Superior temporal gyrus (tissue), 1 donor: Measurements from ENCODE around the gene CMIP.

Experiments
- DNase-seq: peaks from one replicate; pipeline ENCODE4 v3.0.0-alpha.2; 2016; ENCODE audit errors: extremely low spot score

The CMIP gene

DNA sequence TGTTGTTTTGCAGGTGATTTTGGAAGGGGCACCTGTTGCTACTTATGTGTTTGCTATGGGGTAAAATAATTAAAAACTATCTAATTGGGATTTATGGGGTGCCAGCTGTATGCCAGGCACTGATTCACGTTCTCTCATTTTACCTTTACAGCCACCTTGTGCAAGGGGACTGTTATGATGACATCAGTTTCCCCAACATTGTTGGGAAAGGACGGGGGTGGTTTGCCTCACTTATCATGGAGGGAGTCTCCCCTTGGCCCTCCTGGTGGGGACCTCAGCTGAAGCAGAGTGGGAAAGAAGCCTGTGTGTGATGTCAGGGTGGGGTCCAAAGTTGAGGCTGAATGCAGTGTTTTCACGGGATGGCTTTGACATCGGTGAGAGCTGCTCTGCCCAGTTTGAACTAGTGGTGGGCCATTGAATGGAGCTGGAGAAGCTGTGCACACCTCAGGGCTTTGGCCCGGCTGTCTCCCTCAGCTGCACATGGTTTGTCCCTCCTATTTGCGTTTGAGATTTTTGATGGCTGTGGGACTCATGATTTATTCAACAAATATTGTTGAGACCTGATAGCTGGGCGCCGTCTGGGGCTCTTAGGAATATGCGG, 36.1 kb downstream of the CMIP start:
- DNase-seq, result no peak

DNA sequence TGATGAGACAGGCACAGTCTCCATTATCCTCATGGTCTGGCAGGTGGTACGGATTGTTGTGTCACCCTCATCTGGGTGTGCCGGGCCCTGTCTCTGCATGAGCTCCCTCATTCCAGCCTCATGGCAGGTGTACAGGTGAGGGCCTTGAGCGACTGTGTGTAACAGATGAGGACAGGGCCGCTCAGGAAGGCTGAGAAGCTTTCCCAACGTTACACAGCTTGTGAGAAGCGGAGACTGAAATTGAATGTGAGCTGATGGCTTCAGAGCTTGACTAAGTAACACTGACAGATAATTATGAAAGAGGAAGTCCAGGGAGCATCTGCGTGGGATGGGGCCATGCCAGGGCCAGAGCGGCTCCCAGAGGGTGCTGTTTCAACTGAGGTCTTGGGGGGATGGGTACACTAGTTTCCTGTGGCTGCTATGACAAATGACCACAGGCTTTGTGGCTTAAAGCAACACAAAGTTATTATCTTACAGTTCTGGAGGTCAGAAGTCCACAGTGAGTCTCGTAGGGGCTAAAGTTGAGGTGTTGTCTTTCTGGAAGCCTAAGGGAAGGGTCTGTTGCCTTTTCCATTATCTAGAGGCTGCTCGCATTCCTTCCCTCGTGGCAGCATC, 36.7 kb downstream of the CMIP start:
- no peak for DNase-seq

- no peak for DNase-seq
These were observed 37.9 kb downstream of the CMIP start for GRCh38 chr16:81482329-81483063.

DNA sequence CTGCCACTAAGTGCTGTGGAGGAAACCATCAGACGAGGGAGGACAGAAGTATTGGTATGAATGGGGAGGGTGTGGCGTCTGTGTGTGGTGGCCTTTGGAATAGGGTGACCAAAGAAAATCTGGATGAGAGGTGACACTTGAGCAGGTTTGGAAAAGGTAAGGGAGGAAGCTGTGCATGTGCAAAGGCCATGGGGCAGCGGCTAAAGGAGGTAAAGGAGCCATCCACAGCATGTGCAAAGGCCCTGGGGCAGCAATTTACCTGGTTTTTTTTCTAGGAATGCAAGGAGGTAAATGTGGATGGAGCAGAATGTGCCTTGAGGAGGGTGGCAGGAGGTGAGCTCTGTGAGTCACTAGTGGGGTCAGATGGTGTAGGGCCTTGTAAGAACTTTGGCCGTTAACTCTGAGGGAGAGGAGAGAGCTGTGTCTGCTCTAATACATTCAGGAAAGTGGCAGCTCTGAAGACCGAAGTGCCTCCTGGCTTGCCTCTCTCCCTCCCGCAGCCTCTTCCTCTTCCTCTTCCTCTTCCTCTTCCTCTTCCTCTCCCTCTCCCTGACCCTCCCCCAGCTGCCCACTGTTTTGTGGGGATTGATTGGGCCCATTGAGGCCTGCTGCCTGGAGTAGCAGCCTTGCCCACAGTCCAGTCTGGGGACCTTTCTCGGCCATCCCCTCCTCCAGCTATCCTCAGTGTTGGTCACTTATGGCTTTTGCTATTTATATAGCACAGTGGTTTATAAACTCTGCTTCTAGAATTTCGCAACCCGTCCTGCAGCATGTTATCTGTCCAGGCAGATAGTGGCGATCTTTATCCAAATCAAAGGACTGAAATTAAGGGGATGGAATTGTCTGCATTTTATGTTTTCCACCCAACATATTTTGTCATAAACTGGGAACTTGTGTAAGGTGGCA, 38.7 kb downstream of the CMIP start:
- DNase-seq, result no peak

GRCh38 chr16:81483970-81484595, 39.5 kb downstream of the CMIP start:
- DNase-seq, result no peak

DNA sequence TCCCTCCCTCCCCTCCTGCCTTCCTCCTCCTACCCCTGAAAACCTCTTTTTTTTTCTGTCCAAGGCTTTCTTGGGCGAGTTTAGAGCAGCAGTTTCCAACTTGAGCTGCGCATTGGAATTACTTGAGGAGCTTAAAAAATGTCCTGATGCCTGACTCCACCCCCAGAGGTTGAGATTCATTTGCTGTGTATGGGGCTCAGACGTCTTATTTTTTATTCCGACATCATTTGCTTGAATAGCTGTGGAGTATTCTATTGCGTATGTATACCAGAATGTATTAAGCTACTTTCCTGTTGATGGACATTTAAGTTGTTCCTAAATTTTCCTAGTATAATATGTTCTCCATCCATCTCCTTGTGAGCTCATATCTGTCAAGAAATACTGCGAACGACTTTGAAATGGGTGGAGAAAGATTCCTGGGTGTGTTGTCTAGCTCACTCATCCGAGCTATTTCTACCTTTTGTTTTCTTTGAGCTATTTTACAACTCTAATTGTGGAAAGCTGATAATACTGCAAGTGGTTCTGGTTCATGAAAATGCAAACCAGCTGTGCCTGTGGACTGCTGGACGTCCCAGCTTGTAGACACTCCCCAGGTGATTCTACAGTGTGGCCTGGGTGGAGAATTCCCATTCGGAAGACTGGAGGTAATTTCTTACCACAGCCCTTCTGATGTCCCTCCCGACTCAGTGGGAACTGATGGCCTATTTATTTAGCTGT, 40.5 kb downstream of the CMIP start:
- DNase-seq, result no peak

GRCh38 chr16:81485824-81486539, 41.4 kb downstream of the CMIP start:
- no peak for DNase-seq

DNA sequence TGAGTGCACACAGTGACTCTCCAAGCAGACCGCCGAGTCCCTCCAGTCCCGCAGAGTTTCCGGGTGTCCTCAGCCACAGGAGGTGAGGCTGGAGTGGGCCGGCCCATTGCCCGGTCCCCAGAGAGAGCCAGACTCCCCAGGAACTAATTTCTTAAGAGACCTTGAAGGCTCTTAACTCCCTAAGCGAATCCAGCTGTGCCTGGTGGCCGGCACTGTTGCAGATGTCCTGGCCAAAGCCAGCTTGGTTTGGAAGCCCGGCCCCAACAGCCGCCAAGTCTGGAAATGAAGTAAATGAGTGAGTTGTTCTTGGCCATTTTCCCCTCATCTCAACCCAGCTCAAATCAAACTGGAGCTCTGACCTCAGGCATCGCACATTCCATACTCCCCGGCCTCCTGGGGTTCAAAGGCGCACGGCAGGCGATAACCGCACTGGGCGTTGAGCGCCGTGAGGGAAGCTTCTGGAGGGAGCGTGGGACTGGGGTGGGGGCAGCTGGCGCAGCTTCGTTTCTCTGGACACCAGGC, 42.0 kb downstream of the CMIP start:
- no peak for DNase-seq

GRCh38 chr16:81487301-81487720, 42.7 kb downstream of the CMIP start:
- no peak for DNase-seq

DNA sequence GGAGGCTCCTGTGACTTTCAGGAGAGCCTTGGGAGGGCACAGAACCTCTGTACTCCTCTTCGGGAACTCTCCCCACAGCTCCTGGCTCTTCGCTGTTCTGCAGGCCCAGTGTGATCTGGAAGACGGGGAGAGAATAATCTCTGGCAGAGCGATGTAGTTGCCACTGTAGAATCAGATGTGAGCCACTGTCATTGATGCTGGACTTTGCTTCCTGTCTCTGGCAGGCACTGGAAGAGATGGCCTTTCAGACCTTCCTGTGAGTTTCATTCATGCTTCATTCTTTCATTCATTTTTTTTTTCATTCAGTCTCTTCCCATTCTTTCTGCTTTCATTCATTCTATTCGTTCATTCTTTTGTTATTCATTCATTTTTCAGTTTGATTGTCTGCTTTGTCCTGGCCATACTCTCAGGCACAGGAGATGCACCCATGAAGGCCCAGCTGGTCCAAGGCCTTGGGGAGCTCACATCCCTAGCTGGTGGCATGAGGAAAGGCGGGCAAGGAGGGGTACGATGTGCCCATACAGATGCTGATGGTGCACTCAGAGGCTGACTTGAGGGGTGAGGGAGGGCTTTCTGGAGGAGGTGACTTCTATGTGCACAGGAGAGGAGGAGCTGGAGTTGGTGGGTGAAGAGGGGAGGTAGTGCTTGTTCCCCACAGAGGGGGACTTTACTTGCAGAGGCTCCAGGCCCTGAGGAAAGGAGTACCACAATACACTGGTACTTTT, 44.2 kb downstream of the CMIP start:
- no peak for DNase-seq

- DNase-seq, result no peak
These were observed 45.1 kb downstream of the CMIP start for GRCh38 chr16:81489547-81490267.

GRCh38 chr16:81491541-81492188, 47.1 kb downstream of the CMIP start:
- no peak for DNase-seq

DNA sequence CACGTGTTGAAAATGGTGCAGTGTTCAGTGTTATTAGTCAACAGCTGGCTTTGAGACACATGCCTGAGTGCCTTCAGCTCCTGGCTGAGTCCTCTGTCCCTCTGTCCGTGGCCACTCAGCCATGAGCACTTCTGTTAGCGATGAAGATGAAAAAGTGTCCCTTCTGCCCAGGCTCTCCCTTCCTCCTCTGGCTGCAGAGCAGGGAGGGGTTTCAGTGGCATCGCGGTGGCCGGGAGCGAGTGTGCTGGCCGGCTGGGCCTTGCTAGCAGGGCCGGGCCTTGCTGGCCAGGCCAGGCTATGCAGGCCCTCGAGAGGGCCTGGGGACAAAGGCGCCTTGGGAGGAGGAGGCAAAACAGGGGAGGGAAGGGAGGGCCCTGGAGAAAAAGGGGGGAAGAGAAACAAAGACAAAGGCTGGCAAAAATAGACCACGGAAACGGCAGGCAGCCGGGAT, 47.7 kb downstream of the CMIP start:
- no peak for DNase-seq

GRCh38 chr16:81492965-81493754, 48.6 kb downstream of the CMIP start:
- DNase-seq, result no peak

GRCh38 chr16:81493755-81494433, 49.3 kb downstream of the CMIP start:
- no peak for DNase-seq

- no peak for DNase-seq
These were observed 49.8 kb downstream of the CMIP start for GRCh38 chr16:81494434-81494806.

DNA sequence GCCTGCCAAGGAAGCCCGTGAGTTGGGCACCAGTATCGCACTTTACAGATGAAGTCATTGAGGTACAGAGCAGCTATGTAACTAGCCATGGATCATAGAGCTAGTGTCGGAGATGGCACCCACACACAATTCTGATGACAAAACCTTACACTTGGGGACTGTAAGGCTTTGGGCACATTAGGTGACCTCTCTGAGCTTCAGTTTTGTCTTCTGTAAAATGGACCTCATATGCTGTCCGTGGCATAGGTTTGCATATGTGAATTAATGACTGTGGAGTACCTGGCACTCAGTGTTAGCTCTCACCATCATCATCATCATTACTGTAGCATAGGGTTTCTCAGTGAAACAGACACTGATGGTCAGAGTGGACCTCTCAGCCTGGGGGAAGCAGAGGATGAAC, 50.3 kb downstream of the CMIP start:
- DNase-seq, result no peak
